ENCODE measurements around the gene IL12B.

IL12B gene

GRCh38 chr5:159332800-159333544 lies 2.7 kb upstream of the IL12B start:
- peak; percentile 34 for DNase-seq (ENCODE audit: low spot score)
- no peak for TF ChIP-seq CTCF (IDR thresholded peaks at IDR 0.05; ENCODE audit: extremely low read depth, insufficient read depth, missing control alignments)
- in situ Hi-C loops (cut with MboI; ENCODE audit: low pct_unique_long_range_greater_than_20kb, low sequenced_read_pairs, unreplicated experiment) = no loop called here

- in situ Hi-C loops (cut with MboI; ENCODE audit: low pct_unique_long_range_greater_than_20kb, low sequenced_read_pairs, unreplicated experiment) = no loop called here
- peak; percentile 71 for DNase-seq (ENCODE audit: low spot score)
These were observed 1.0 kb upstream of the IL12B start for GRCh38 chr5:159331093-159331973.

GRCh38 chr5:159324986-159325385 lies 5.3 kb downstream of the IL12B start:
- no peak for DNase-seq (ENCODE audit: low spot score)
- in situ Hi-C loops (cut with MboI; ENCODE audit: low pct_unique_long_range_greater_than_20kb, low sequenced_read_pairs, unreplicated experiment) = no loop called here
- TF ChIP-seq CTCF (IDR thresholded peaks at IDR 0.05; ENCODE audit: extremely low read depth, insufficient read depth, missing control alignments) = no peak

More at GRCh38 chr5:159331093-159331973, 1.0 kb upstream of the IL12B start:
- peak; percentile 87 for TF ChIP-seq CTCF (IDR thresholded peaks at IDR 0.05; ENCODE audit: extremely low read depth, insufficient read depth, missing control alignments)

- in situ Hi-C loops (cut with MboI; ENCODE audit: low pct_unique_long_range_greater_than_20kb, low sequenced_read_pairs, unreplicated experiment) = no loop called here
- DNase-seq (ENCODE audit: low spot score) = no peak
- TF ChIP-seq CTCF (IDR thresholded peaks at IDR 0.05; ENCODE audit: extremely low read depth, insufficient read depth, missing control alignments) = no peak
These were observed 6.1 kb downstream of the IL12B start for GRCh38 chr5:159324102-159324755.

- no peak for TF ChIP-seq CTCF (IDR thresholded peaks at IDR 0.05; ENCODE audit: extremely low read depth, insufficient read depth, missing control alignments)
- in situ Hi-C loops (cut with MboI; ENCODE audit: low pct_unique_long_range_greater_than_20kb, low sequenced_read_pairs, unreplicated experiment) = no loop called here
- DNase-seq (ENCODE audit: low spot score) = no peak
These were observed 8.1 kb downstream of the IL12B start for GRCh38 chr5:159322180-159322579.

GRCh38 chr5:159319832-159320231 lies 10.5 kb downstream of the IL12B start:
- in situ Hi-C loops (cut with MboI; ENCODE audit: low pct_unique_long_range_greater_than_20kb, low sequenced_read_pairs, unreplicated experiment) = loop anchor here (10.0 kb wide), 1 partner anchor 165 kb away; no protein-coding TSS in a partner anchor
- TF ChIP-seq CTCF (IDR thresholded peaks at IDR 0.05; ENCODE audit: extremely low read depth, insufficient read depth, missing control alignments) = no peak
- DNase-seq (ENCODE audit: low spot score) = no peak

All from GM13977 (cell line).